Measurements from ENCODE around the gene LIN7A.

GRCh38 chr12:80777587-80777986, 160.1 kb downstream of the LIN7A start:
- no peak for TF ChIP-seq CTCF (IDR thresholded peaks at IDR 0.05; ENCODE audit: poor library complexity)
- no peak for TF ChIP-seq EZH2 (IDR thresholded peaks at IDR 0.05; ENCODE audit: borderline replicate concordance)
- no peak for TF ChIP-seq EZH2phosphoT487 (IDR thresholded peaks at IDR 0.05; ENCODE audit: low read depth, severe bottlenecking, unreplicated experiment)
